Left ventricle myocardium superior (tissue), 1 donor: ENCODE data around the gene TMEM72. TPM values are rescaled to one million over a fixed set of nuclear protein-coding genes. Genes with fewer than 3 reads are reported as not detected.

Source experiments
- ATAC-seq: fragments of 200-7000 bp; cut with Tn5 transposase; one replicate; pipeline ENCODE4 v1.9.1; 2020; ENCODE audit warnings: mild to moderate bottlenecking, moderate library complexity
- DNase-seq: peaks from one replicate; pipeline ENCODE4 v3.0.0-alpha.2; 2020
- intact Hi-C: fragments of 100-400 bp; cut with micrococcal nuclease; formaldehyde crosslinking; loops from one replicate; pipeline ENCODE4 v1.11.0; 2022
- total RNA-seq: library from RNA; stranded (reverse); fragmentation: NEBNext Ultra II Directional; extraction: Animal tissue kit (Norgen Biotek cat#: 25700); gene quantifications from one replicate; pipeline ENCODE4 v1.2.1, GENCODE V29; 2021
- donor health status: DM: no; HTN: yes; CAD: no; lungs with severe emphysema.

TMEM72 gene
- total RNA-seq, 1 donor from 2014 or later, result not detected

DNA sequence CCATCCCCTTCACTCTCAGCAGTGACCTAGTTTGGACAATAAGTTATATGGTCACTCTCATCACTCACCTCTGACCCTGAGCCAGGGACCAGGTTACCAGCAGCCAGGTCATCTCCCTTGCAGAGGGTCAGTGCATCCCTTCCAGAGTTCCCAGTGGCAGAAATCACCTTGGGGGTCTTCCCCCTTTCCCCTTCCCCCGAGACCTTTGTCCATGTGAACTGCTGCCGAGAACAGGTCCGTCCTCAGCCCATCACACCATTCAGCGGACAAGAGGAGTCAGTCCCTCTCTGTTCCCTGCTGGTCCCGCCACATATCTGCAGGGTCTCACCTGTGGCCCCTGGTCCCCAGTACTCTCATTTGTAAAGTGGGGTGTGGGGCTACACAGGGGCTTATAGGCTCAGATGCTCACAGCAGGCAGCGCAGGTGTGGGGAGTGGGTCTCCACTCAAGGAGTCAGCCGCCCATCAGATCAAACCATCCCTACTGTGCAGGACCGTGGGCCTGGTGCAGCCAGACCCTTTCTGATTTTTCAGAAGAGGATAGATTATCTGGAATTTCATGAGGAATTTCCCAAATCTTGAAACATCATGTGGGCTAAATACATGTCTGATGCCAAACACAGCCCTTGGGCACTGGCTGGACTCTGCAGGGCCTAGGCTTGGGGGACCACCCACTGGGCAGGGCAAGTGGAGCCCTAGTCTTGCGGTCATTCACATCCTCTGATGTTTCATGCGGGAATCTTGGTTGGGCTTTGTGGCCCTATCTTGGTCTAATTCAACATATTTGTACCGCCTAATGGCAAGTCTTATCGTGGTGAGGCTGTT is 61.0 kb downstream of the TMEM72 start:
- intact Hi-C loops, result no loop called here
- DNase-seq (no peak), ATAC-seq (no peak)

- ATAC-seq (no peak), DNase-seq (peak; percentile 39)
- intact Hi-C loops, result no loop called here
Observed at GRCh38 chr10:44972874-44973306, 61.8 kb downstream of the TMEM72 start.

DNA sequence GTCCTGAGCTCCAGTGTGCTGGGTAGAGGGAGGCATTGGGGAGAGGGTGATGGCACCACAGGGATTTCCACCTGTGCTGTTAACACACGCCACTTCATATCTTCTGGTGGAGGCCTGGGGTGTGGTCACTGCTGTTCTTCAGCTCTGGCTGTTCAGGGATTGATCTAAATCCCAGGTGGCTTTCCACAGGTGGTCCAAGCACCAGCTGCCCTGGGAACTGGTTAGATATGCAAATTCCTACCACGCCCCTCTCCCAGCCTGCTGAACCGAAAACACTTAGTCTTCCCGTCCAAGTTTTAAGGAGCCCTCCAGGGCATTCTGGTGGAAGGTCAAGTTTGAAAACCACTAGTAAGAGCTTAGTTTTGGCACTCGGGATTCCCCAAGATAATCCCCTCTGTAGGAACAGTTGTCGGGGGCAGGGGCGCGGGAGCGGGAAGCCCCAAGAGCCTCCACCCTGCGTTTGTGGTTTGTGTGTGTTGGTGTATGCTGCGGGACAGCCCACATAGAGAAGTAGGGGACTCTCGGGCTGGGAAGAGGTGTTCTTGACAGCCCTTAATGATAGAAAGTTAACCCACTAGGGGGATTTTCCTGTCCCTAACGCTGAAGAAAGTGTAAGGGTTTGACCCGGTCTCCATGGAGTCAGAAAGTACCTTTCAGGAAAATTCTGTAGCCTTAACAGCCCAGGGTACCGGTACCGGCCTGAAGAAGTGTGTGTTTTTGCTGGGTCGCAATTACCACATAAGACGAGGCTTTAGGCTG is 62.4 kb downstream of the TMEM72 start:
- DNase-seq (peak; percentile 34), ATAC-seq (no peak)
- intact Hi-C loops, result no loop called here

- intact Hi-C loops, result no loop called here
- DNase-seq, result peak; percentile 55
- ATAC-seq, result peak; percentile 2
Observed at GRCh38 chr10:44974082-44974627, 63.0 kb downstream of the TMEM72 start.

DNA sequence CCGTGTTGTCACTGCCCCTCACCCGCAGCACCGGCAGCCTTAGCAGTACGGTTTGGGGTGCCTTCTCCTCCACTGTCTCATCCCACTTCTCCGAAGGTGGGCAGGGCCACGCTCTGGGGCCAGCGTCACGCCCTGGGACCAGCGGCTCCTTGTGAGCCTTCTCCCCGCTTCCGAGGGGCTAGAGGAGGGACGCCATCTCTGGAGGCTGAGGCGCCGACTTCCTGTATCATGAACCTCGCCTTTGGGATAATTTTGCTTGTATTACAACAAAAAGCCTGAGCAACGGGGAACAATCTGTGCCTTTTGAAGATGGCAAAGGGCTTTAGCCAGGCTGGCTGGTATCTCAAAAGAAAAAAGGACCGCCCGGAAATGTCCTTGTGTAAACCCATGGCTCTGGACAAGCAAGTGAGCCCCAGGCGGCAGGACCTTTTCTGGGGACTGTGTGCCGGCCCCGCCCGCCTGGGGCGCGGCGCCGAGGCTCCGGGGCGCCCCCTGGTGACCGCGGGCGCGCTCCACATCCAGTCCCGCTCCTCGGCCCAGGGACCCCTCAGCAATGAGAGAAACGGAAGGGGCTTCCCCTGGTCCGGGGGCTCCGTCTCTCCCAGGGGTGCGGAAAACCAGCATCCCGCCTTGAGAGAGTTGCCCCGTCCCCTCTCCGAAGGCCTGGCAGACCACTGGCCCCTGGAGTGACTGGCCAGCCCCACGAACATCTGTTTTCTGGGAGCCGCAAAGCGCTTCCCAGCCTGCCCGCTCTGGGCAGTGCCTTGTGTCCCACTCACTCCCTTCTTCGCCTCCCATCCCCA is 63.7 kb downstream of the TMEM72 start:
- ATAC-seq, result peak; percentile 74
- peak; percentile 85 for DNase-seq
- intact Hi-C loops, result loop anchor here (5.0 kb wide), 1 partner anchor 43 kb away; no protein-coding TSS in a partner anchor

- DNase-seq (peak; percentile 49), ATAC-seq (peak; percentile 3)
- intact Hi-C loops, result loop anchor here (5.0 kb wide), 1 partner anchor 43 kb away; no protein-coding TSS in a partner anchor
Observed at GRCh38 chr10:44975431-44976331, 64.5 kb downstream of the TMEM72 start.

DNA sequence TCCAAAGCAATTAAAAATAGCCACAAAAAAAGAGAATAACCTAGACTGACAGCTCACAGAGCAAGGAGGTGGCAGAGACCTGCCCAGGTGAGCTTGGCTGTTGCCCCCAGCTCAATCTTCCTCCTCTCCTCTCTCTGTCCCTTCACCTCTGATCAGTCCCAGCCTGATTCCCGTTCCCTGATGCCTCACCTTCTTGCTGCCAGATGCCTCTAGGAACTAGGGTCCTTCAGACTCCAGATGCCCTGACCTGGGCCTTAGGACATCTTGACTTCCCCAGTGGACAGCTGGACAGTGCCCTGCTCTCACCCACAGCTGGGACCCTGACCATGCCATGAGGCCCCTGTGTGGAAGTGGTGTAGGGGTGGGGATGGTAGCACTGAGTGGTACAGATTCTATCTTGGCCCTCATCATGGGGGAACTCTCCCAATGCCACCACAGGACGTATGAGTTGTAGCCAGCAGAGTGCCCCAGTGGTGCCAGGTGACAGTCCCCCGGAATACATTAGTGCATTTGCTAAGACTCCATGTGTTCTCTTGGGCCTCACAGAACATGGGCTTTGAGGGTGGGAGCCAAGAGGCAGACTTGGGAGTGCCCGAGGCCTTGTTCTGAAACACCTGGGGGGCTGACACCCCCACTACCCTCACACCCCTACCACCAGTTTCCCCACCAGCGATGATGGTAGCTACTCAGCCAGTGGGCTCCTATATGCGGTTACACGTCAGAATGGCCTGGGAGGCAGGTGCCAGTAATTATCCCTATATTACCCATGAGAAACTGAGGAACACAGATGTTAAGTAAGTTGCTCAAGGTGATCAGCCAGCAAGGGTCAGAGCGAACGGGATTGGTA is 65.4 kb downstream of the TMEM72 start:
- ATAC-seq, result no peak
- peak; percentile 27 for DNase-seq
- intact Hi-C loops, result loop anchor here (5.0 kb wide), 1 partner anchor 44 kb away; no protein-coding TSS in a partner anchor

- DNase-seq, result peak; percentile 59
- intact Hi-C loops, result loop anchor here (5.0 kb wide), 1 partner anchor 45 kb away; no protein-coding TSS in a partner anchor
- ATAC-seq, result peak; percentile 4
Observed at GRCh38 chr10:44977287-44978212, 66.4 kb downstream of the TMEM72 start.

DNA sequence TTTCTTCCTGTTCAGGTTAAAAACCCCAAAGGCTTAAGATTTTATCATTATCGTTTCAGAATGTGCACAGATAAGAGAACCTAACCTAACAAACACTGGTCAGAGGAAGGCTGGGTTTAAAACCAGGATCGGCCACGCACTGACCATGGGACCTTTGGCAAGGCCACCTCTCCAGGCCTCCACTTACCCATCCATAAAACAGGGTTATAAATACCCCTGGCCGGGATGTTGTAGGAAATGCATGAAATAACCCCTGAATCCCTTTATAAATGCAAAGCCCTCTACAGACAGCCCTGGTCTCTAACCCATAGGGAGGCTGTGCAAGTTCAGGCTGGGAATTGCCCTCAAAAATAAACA is 67.1 kb downstream of the TMEM72 start:
- intact Hi-C loops, result loop anchor here (5.0 kb wide), 1 partner anchor 46 kb away; no protein-coding TSS in a partner anchor
- ATAC-seq (no peak), DNase-seq (no peak)

DNA sequence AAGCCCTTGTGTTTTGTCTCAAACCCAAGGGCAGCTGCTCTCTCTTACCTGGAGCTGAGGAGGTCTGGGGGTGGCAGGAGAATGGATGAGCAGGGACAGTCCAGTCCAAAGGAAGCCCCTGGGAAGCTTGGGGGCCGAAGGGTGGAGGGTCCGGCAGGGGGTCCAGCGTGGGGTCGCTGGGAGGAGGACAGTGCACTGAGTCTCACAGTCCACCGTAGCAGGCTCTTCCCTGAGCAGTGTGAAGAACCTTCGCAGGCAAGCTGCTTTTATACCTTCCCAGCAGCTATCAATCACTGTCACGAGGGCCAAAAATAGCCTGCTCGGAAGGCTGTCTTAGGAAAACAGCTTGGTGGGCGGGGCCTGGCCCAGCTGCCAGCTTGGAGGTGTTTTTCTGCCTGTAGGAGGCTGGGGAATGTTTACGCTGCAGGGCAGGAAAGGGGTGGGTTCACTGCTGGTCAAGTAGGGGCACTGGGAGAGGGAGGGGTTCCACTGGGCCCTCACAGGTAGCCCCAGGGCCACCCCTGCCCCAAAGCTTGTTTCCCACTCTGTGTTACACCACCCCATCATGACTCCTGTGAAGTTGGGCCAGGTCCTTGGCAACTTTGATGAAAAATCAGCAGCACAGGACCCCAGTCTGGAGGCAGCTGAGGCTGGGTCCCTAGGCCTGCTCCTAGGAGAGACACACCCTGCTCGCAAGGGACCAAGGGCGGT is 67.6 kb downstream of the TMEM72 start, which contains the start of gene DEPP1:
DEPP1 (minus strand) TSS at position 240 of the 711 bp plus-strand sequence. CDS start 779 bp downstream, outside the sequence.
- DNase-seq (peak; percentile 95), ATAC-seq (peak; percentile 65)
- intact Hi-C loops, result loop anchor here (5.0 kb wide), 1 partner anchor 46 kb away; no protein-coding TSS in a partner anchor

DNA sequence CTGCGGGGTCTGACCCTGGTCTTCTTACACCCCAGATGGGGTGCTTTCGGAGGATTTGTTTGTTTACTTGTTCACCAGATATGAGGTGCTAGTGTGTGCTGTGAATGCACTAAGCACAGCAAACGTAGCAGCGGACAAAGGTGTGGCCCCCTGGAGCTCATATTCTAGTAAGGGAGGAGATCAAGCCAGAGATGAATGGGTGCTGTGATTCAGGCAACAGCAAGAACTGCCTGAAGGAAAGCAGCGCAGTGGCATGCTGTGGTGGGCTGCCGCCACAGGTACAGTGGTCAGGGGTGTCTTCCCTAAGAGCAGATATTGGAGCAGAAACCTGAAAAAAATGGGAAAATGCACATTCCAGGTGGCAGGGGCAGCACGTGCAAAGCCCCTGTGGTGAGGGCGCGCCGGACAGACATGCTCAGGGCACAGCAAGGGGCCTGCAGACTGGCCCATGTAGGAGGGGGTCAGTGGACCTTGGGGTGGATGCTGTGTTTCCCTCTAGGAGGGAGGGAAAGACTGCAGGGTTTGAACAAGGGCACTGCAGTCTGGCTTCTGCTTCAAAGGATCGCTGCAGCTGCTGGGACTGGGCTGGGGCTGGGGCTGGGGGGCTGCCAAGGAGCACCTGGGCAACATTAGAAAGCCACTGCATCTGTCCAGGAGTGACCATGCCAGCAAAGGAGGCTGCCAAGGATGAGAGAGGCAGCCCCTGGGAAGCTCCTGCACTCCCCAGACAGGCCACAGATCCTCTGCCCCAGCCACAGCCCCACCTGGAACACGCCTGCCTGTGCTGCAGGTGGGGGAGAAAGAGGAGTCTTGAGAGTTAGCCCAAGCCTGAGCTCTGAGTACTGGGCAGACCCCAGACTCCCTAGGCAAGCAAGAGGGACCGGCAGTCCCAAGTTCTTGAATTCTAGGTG is 68.4 kb downstream of the TMEM72 start:
- ATAC-seq (no peak), DNase-seq (peak; percentile 33)
- intact Hi-C loops, result loop anchor here (5.0 kb wide), 1 partner anchor 47 kb away; no protein-coding TSS in a partner anchor

GRCh38 chr10:44980309-44981171 is 69.4 kb downstream of the TMEM72 start:
- peak; percentile 26 for DNase-seq
- no peak for ATAC-seq
- intact Hi-C loops, result no loop called here
